MM.1S (cell line): ENCODE measurements around the gene PGGT1B.

Experiments
- DNase-seq: peaks from one replicate; pipeline ENCODE4 v3.0.0-alpha.2; 2015
- H2AFZ ChIP-seq: fragments of 300-600 bp; sonication (generic); 2 replicates; pipeline ENCODE4 v1.6.0; 2016; ENCODE audit warnings: antibody characterized with exemption, low read length
- H3F3A ChIP-seq: fragments of 300-600 bp; sonication (generic); 2 replicates; pipeline ENCODE4 v1.6.1; 2016; ENCODE audit warnings: mild to moderate bottlenecking, antibody characterized with exemption, low read length, moderate library complexity, mixed read lengths; ENCODE audit not compliant: insufficient read depth
- H3K27ac ChIP-seq: fragments of 300-600 bp; sonication (generic); 2 replicates; pipeline ENCODE4 v1.5.1; 2016; ENCODE audit warnings: mild to moderate bottlenecking, low read length
- H3K27me3 ChIP-seq: fragments of 300-600 bp; sonication (generic); replicated peaks from 2 replicates; pipeline ENCODE4 v1.6.0; 2016; ENCODE audit warnings: low read length; ENCODE audit not compliant: insufficient read depth
- H3K36me3 ChIP-seq: fragments of 300-600 bp; sonication (generic); replicated peaks from 2 replicates; pipeline ENCODE4 v1.6.1; 2016; ENCODE audit warnings: mild to moderate bottlenecking, low read length, mixed read lengths; ENCODE audit not compliant: insufficient read depth
- H3K4me1 ChIP-seq: fragments of 300-600 bp; sonication (generic); 2 replicates; pipeline ENCODE4 v1.6.1; 2016; ENCODE audit warnings: low read length, mixed read lengths
- H3K4me2 ChIP-seq: fragments of 300-600 bp; sonication (generic); 2 replicates; pipeline ENCODE4 v1.6.0; 2016; ENCODE audit warnings: low read depth, low read length
- H3K4me3 ChIP-seq: fragments of 300-600 bp; sonication (generic); 2 replicates; pipeline ENCODE4 v1.5.1; 2016; ENCODE audit warnings: low read length, mixed read lengths
- H3K79me2 ChIP-seq: fragments of 300-600 bp; sonication (generic); 2 replicates; pipeline ENCODE4 v1.6.1; 2016; ENCODE audit warnings: mixed run types, low read length, mixed read lengths
- H3K9ac ChIP-seq: fragments of 300-600 bp; sonication (generic); 2 replicates; pipeline ENCODE4 v1.6.1; 2016; ENCODE audit warnings: low read length, mixed read lengths
- H3K9me2 ChIP-seq: fragments of 300-600 bp; sonication (generic); replicated peaks from 2 replicates; pipeline ENCODE4 v1.6.1; 2016; ENCODE audit warnings: mild to moderate bottlenecking, low read length, mixed read lengths; ENCODE audit not compliant: insufficient read depth
- H3K9me3 ChIP-seq: fragments of 300-600 bp; sonication (generic); replicated peaks from 2 replicates; pipeline ENCODE4 v1.6.1; 2016; ENCODE audit warnings: mild to moderate bottlenecking, low read length, mixed read lengths; ENCODE audit not compliant: insufficient read depth
- H4K20me1 ChIP-seq: fragments of 300-600 bp; sonication (generic); 2 replicates; pipeline ENCODE4 v1.6.1; 2016; ENCODE audit warnings: mild to moderate bottlenecking, low read length, moderate library complexity, mixed read lengths; ENCODE audit not compliant: insufficient read depth
- CTCF ChIP-seq: fragments of 300-600 bp; sonication (generic); IDR thresholded peaks from 2 replicates; pipeline ENCODE4 v1.5.1; 2016; ENCODE audit warnings: antibody characterized with exemption, low read length, mixed read lengths
- EZH2 ChIP-seq: fragments of 300-600 bp; sonication (generic); optimal IDR thresholded peaks from 2 replicates; pipeline ENCODE3; 2017; ENCODE audit warnings: low read depth, mild to moderate bottlenecking, antibody characterized with exemption, low read length, mixed read lengths
- EZH2phosphoT487 ChIP-seq: fragments of 300-600 bp; sonication (generic); IDR thresholded peaks from 2 replicates; pipeline ENCODE4 v1.6.1; 2018; ENCODE audit warnings: antibody characterized with exemption, low read length

Gene PGGT1B

GRCh38 chr5:115272297-115272958 lies 9.8 kb upstream of the PGGT1B start:
- Histone ChIP-seq H3K9me2 (no peaks in the 10 kb centered on the region), H3F3A (no peaks in the 10 kb centered on the region; the same call in 1 of the 2 replicates), H3K9ac (no peak overlapping the region), H3K9me3 (no peaks in the 10 kb centered on the region), H3K36me3 (no peaks in the 10 kb centered on the region), H3K79me2 (no peaks in the 10 kb centered on the region), H3K4me2 (peak overlapping the region; percentile 25; the same call in 1 of the 2 replicates), H2AFZ (no peak overlapping the region), H3K27ac (no peak overlapping the region), H3K4me3 (no peak overlapping the region), H3K27me3 (no peaks in the 10 kb centered on the region), H3K4me1 (no peaks in the 10 kb centered on the region), H4K20me1 (no peaks in the 10 kb centered on the region)
- DNase-seq: no peak
- no peak for TF ChIP-seq EZH2
- TF ChIP-seq CTCF: no peak
- TF ChIP-seq EZH2phosphoT487: no peak

GRCh38 chr5:115271295-115272050 lies 8.8 kb upstream of the PGGT1B start:
- Histone ChIP-seq H2AFZ (no peak overlapping the region), H3K9ac (peak overlapping the region; percentile 30; the same call in 1 of the 2 replicates), H4K20me1 (no peaks in the 10 kb centered on the region), H3K4me1 (no peaks in the 10 kb centered on the region), H3K36me3 (no peaks in the 10 kb centered on the region), H3K9me3 (no peaks in the 10 kb centered on the region), H3K4me2 (peak overlapping the region; percentile 25; the same call in 1 of the 2 replicates), H3F3A (no peaks in the 10 kb centered on the region; the same call in 1 of the 2 replicates), H3K27ac (peak overlapping the region; percentile 39; the same call in 1 of the 2 replicates), H3K9me2 (no peaks in the 10 kb centered on the region), H3K79me2 (no peaks in the 10 kb centered on the region), H3K4me3 (peak overlapping the region; percentile 16), H3K27me3 (no peaks in the 10 kb centered on the region)
- TF ChIP-seq EZH2phosphoT487 (no peak), CTCF (no peak), EZH2 (no peak)
- peak; percentile 19 for DNase-seq

GRCh38 chr5:115267617-115268016 lies 4.9 kb upstream of the PGGT1B start:
- TF ChIP-seq EZH2 (no peak), EZH2phosphoT487 (no peak), CTCF (no peak)
- Histone ChIP-seq H3K4me1 (no peaks in the 10 kb centered on the region), H3K9ac (no peak overlapping the region), H3K27me3 (no peaks in the 10 kb centered on the region), H3K36me3 (no peaks in the 10 kb centered on the region), H4K20me1 (no peaks in the 10 kb centered on the region), H3K9me3 (0 out of 2 replicates have a peak, but pooled peaks cover 4% of the 10 kb centered on the region), H3K4me3 (no peak overlapping the region), H3F3A (peaks cover 3% of the 10 kb centered on the region; the same call in 1 of the 2 replicates), H3K4me2 (no peak overlapping the region), H3K9me2 (no peaks in the 10 kb centered on the region), H3K79me2 (peaks cover 3% of the 10 kb centered on the region; the same call in 1 of the 2 replicates), H3K27ac (no peak overlapping the region), H2AFZ (no peak overlapping the region)
- no peak for DNase-seq
